ENCODE data around the gene LHX1.

LHX1 gene

GRCh38 chr17:36951084-36951789 lies 14.0 kb downstream of the LHX1 start:
- no peak for DNase-seq (ENCODE audit: low read depth in 2 of 2)

GRCh38 chr17:36971508-36971907 lies 34.2 kb downstream of the LHX1 start:
- DNase-seq (ENCODE audit: low read depth in 2 of 2), result no peak

GRCh38 chr17:36972186-36972700 lies 35.0 kb downstream of the LHX1 start:
- DNase-seq (ENCODE audit: low read depth in 2 of 2), result no peak

DNA sequence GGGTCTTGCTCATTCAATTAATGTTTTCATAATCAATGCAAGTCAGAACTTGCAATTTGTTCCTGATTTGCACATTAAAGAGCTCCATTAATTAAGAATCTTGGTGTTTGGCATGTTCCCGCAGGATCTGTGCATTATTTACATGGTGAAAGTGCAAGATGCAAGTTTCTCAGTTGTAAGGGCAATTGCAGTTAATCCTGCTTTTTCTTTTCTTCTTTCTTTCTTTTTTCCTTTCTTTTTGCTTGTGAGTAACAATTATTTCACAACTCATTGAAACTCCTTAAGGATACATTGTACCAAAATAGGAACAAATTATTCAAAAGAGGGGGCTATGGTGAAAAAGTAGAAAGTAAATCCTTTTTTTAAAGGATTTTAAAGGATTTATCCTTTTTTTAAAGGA lies 35.6 kb downstream of the LHX1 start:
- DNase-seq (ENCODE audit: low read depth in 2 of 2), result no peak

GRCh38 chr17:36975922-36976515 lies 38.7 kb downstream of the LHX1 start:
- DNase-seq (ENCODE audit: low read depth in 2 of 2), result no peak

DNA sequence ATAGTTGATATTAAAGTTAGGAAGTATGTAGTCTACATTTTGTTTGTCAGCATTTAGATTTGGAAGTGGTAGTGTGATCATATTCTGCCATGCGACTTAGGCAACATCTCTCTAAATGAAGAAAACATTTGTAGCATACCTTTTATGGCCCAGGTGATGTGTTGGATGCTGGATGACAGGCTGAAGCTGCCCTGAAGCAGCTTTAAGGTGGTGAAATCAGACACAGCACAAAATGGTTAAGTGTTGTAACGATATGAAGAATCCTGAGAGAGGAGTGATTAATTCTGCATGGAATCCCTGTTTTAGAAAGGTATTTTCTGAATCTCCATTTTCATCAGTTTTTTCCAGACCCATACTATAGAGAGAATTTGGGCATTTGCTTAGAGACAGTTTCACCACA lies 39.8 kb downstream of the LHX1 start:
- no peak for DNase-seq (ENCODE audit: low read depth in 2 of 2)

- DNase-seq (ENCODE audit: low read depth in 2 of 2), result no peak
These were observed 40.3 kb downstream of the LHX1 start for GRCh38 chr17:36977568-36977967.

- DNase-seq (ENCODE audit: low read depth in 2 of 2), result peak in 1 of 2 experiments; percentile 12
These were observed 41.7 kb downstream of the LHX1 start for GRCh38 chr17:36978810-36979564.

GRCh38 chr17:36979565-36979941 lies 42.3 kb downstream of the LHX1 start:
- DNase-seq (ENCODE audit: low read depth in 2 of 2), result no peak

DNA sequence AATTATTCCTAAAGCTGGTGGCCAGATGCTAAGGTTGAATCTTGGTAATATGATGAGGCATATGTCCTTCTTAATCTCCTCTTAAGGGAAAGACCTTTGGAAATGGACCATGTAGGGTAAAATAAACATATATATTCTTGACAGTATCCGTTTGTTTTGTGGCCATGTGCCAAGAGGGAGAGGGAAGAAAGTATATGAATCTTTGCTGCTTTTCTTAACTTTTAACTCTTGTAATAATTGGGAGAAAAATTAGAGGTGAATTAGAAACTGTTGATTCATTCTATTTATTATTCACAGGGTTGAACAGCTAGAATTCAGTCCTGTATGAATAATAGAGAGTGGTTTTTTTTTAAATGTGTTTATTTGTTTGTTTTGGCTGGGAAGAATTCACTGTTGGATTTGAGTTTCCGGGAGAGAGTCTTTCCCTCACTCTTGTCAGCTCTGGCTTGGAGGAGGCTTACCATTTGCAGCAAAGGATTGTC lies 43.0 kb downstream of the LHX1 start:
- DNase-seq (ENCODE audit: low read depth in 2 of 2), result no peak

DNA sequence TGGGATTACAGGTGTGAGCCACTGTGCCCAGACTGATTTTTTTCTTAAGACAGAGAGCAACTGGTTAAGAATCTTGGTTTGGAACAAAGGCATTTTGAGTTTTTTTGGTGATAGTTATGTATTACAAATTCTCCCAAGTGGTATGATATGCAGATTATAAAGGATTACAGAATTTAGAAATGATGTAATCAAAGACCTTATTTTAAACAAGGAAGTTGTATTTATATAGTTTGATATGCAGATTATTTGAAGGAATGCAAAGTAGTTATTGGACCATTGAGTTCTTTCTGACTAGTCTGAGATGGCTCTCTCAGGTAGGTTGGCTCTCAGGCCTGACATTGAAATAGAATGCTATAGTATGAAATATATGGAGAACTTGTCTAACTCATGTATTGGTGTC lies 46.3 kb downstream of the LHX1 start:
- no peak for DNase-seq (ENCODE audit: low read depth in 2 of 2)

DNA sequence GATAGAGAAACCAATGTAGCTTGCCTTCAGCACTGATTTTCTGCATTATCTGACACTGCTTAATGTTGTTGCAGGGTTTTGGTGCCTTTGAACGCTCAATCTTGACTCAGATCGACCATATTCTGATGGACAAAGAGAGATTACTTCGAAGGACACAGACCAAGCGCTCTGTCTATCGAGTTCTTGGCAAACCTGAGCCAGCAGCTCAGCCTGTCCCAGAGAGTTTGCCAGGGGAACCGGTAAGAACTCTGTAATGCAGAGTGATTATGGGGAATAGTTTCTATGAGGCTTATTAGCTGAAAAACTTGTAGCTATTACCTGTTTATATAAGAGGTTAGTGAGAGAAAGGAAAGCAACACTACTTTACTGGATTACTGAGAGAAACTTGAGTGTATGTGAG lies 51.9 kb downstream of the LHX1 start:
- no peak for DNase-seq (ENCODE audit: low read depth in 2 of 2)

DNA sequence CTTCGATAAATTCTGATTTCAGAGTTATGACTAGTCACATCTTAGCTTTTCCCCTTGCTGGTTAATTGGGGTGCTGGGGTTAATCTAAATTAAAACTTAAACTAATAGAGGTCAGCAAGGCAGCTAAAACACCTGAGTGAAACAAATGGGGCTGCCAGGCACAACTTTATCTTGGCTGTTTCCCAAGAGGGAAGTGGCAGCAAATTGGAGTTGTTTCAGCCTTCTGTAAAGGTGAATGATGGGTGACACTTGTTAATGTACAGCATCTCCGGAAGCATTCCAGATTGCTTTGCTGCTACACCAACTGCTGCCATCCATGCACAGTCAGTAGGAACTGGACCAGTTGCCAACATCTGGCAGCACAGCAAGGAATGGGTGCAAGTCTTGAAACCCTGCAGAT lies 55.4 kb downstream of the LHX1 start:
- no peak for DNase-seq (ENCODE audit: low read depth in 2 of 2)

GRCh38 chr17:36993227-36993626 lies 56.0 kb downstream of the LHX1 start:
- DNase-seq (ENCODE audit: low read depth in 2 of 2), result no peak

Measured in fibroblast of skin of left biceps (primary cell).